Lower lobe of right lung (tissue), 2 donors: ENCODE results near the gene EPB41. TPM values are rescaled to one million over a fixed set of nuclear protein-coding genes. Genes with fewer than 3 reads are reported as not detected.
A peak's percentile ranks its signal among the peaks of the same experiment; 100 is the strongest.

Experiments
- ATAC-seq, 2 donors: fragments of 200-7000 bp; cut with Tn5 transposase; one replicate each; pipeline ENCODE4 v1.9.1; 2020 to 2022; ENCODE audit warnings: mild to moderate bottlenecking in 2 of 2, moderate library complexity in 2 of 2
- DNase-seq: peaks from one replicate; pipeline ENCODE4 v3.0.0-alpha.2; 2020
- H3K27ac ChIP-seq: fragments of 200-600 bp; one replicate; pipeline ENCODE4 v1.8.0; 2022
- H3K27me3 ChIP-seq: fragments of 200-600 bp; one replicate; pipeline ENCODE4 v1.8.0; 2022; ENCODE audit warnings: low read depth
- H3K36me3 ChIP-seq: fragments of 200-600 bp; one replicate; pipeline ENCODE4 v1.8.0; 2022; ENCODE audit warnings: mild to moderate bottlenecking
- H3K4me1 ChIP-seq: fragments of 200-600 bp; one replicate; pipeline ENCODE4 v1.8.0; 2022
- H3K4me3 ChIP-seq: fragments of 200-600 bp; one replicate; pipeline ENCODE4 v1.8.0; 2022; ENCODE audit warnings: mild to moderate bottlenecking
- H3K9me3 ChIP-seq: fragments of 200-600 bp; one replicate; pipeline ENCODE4 v1.8.0; 2022
- CTCF ChIP-seq: fragments of 200-600 bp; IDR thresholded peaks from one replicate; pipeline ENCODE4 v1.8.0; 2022; ENCODE audit warnings: antibody characterized with exemption, mild to moderate bottlenecking
- intact Hi-C: fragments of 100-400 bp; cut with DNase I; formaldehyde crosslinking; loops from one replicate; pipeline ENCODE4 v1.11.0; 2022
- total RNA-seq: library from RNA; stranded (reverse); fragmentation: NEBNext Ultra II Directional; extraction: Animal tissue kit (Norgen Biotek cat#: 25700); gene quantifications from one replicate; pipeline ENCODE4 v1.2.1, GENCODE V29; 2021
- donor health status: DM: no; HTN: yes; CAD: no; lungs with severe emphysema.

EPB41 gene
- total RNA-seq, 1 donor from 2014 or later = 58.6 TPM

GRCh38 chr1:29017975-29018712 is 103.8 kb downstream of the EPB41 start:
- ATAC-seq (peak in 1 of 2 donors; percentile 64), DNase-seq (no peak)
- H3K36me3 ChIP-seq = peaks cover 22% of the 10 kb centered on the region
- intact Hi-C loops = no loop called here
- no peaks in the 10 kb centered on the region for H3K9me3 ChIP-seq
- no peak overlapping the region for H3K27ac ChIP-seq
- H3K4me3 ChIP-seq = no peak overlapping the region
- H3K27me3 ChIP-seq = no peaks in the 10 kb centered on the region
- H3K4me1 ChIP-seq = no peaks in the 10 kb centered on the region
- TF ChIP-seq CTCF = no peak

- DNase-seq (no peak), ATAC-seq (no peak)
- Histone ChIP-seq H3K4me3 (no peak overlapping the region), H3K27ac (no peak overlapping the region), H3K27me3 (no peaks in the 10 kb centered on the region), H3K36me3 (peaks cover 7% of the 10 kb centered on the region), H3K9me3 (no peaks in the 10 kb centered on the region), H3K4me1 (no peaks in the 10 kb centered on the region)
- intact Hi-C loops = no loop called here
- TF ChIP-seq CTCF = no peak
Measured at GRCh38 chr1:29022620-29023019, 108.3 kb downstream of the EPB41 start.

GRCh38 chr1:29029667-29030066 is 115.3 kb downstream of the EPB41 start:
- no peak for ATAC-seq
- intact Hi-C loops = loop anchor here (5.0 to 10.0 kb wide), 2 partner anchors 147 to 245 kb away; no protein-coding TSS in a partner anchor
- Histone ChIP-seq H3K27me3 (no peaks in the 10 kb centered on the region), H3K9me3 (no peaks in the 10 kb centered on the region), H3K27ac (no peak overlapping the region), H3K4me3 (no peak overlapping the region), H3K36me3 (peaks cover 18% of the 10 kb centered on the region), H3K4me1 (no peaks in the 10 kb centered on the region)
- no peak for TF ChIP-seq CTCF
- DNase-seq = no peak

GRCh38 chr1:29032841-29033240 is 118.5 kb downstream of the EPB41 start:
- DNase-seq = no peak
- no peak for ATAC-seq
- peaks cover 32% of the 10 kb centered on the region for H3K36me3 ChIP-seq
- no peak overlapping the region for H3K27ac ChIP-seq
- H3K27me3 ChIP-seq = no peaks in the 10 kb centered on the region
- no peaks in the 10 kb centered on the region for H3K4me1 ChIP-seq
- intact Hi-C loops = loop anchor here (5.0 to 10.0 kb wide), 2 partner anchors 151 to 248 kb away; no protein-coding TSS in a partner anchor
- H3K9me3 ChIP-seq = no peaks in the 10 kb centered on the region
- H3K4me3 ChIP-seq = no peak overlapping the region
- no peak for TF ChIP-seq CTCF

- H3K27ac ChIP-seq = no peak overlapping the region
- H3K36me3 ChIP-seq = peaks cover 34% of the 10 kb centered on the region
- no peak overlapping the region for H3K4me3 ChIP-seq
- TF ChIP-seq CTCF = peak; percentile 66
- peak; percentile 49 to 56 for ATAC-seq
- no peaks in the 10 kb centered on the region for H3K4me1 ChIP-seq
- no peaks in the 10 kb centered on the region for H3K27me3 ChIP-seq
- no peak for DNase-seq
- no peaks in the 10 kb centered on the region for H3K9me3 ChIP-seq
- intact Hi-C loops = loop anchor here (5.0 to 10.0 kb wide), 2 partner anchors 152 to 249 kb away; no protein-coding TSS in a partner anchor
Measured at GRCh38 chr1:29033829-29034466, 119.6 kb downstream of the EPB41 start.
